H1 (cell line): ENCODE data around the gene SGCB. TPM values are rescaled to one million over a fixed set of nuclear protein-coding genes. Genes with fewer than 3 reads are reported as not detected.

Source experiments
- CTCF ChIA-PET: fragments of 300-600 bp; sonication (Branson Sonifier 250); formaldehyde crosslinking; loops from one replicate; lab custom pipeline; 2021; ENCODE audit not compliant: partially characterized antibody; lab: Charles Lee
- POLR2A ChIA-PET: fragments of 300-600 bp; sonication (Branson Sonifier 250); formaldehyde crosslinking; loops from one replicate; lab custom pipeline; 2021; ENCODE audit warnings: inconsistent platforms; ENCODE audit not compliant: partially characterized antibody; lab: Charles Lee
- DNase-seq, 2 experiments: peaks; one replicate each; pipeline versions ENCODE4 v3.0.0 to v3.0.0-alpha.2; 2010 to 2022; ENCODE audit warnings: low spot score in 2 of 2, low read depth in 1 of 2, mixed read lengths in 1 of 2
- FAIRE-seq: peaks from 2 replicates; lab custom pipeline; 2011; peaks lifted over from hg19 to GRCh38; lab: Jason Lieb, UNC
- H2AFZ ChIP-seq: 2 replicates; pipeline ENCODE4 v1.8.1; 2012; ENCODE audit warnings: low read length, inconsistent platforms
- H2AK5ac ChIP-seq: 2 replicates; pipeline ENCODE4 v1.6.1; 2013; ENCODE audit warnings: low read depth, low read length
- H2BK120ac ChIP-seq: replicated peaks from 2 replicates; pipeline ENCODE3; 2013; ENCODE audit warnings: low read depth, low read length, inconsistent platforms
- H2BK12ac ChIP-seq: 2 replicates; pipeline ENCODE4 v1.6.1; 2013; ENCODE audit warnings: low read depth, low read length
- H2BK15ac ChIP-seq: 2 replicates; pipeline ENCODE4 v1.6.1; 2013; ENCODE audit warnings: low read length
- H2BK20ac ChIP-seq: 2 replicates; pipeline ENCODE4 v1.6.1; 2013; ENCODE audit warnings: low read length
- H2BK5ac ChIP-seq: 2 replicates; pipeline ENCODE4 v1.6.1; 2013; ENCODE audit warnings: low read depth, low read length
- H3K14ac ChIP-seq: 2 replicates; pipeline ENCODE4 v1.6.1; 2013; ENCODE audit warnings: inconsistent platforms; ENCODE audit not compliant: insufficient read length
- H3K18ac ChIP-seq: 2 replicates; pipeline ENCODE4 v1.6.1; 2013; ENCODE audit warnings: low read length; ENCODE audit errors: extremely low read depth
- H3K23ac ChIP-seq: 2 replicates; pipeline ENCODE4 v1.6.1; 2013; ENCODE audit warnings: inconsistent platforms; ENCODE audit not compliant: insufficient read length
- H3K23me2 ChIP-seq: 2 replicates; pipeline ENCODE4 v1.6.1; 2013; ENCODE audit warnings: low read depth, low read length
- H3K27ac ChIP-seq: 2 replicates; pipeline ENCODE4 v1.6.1; 2011; ENCODE audit warnings: low read depth, low read length, inconsistent platforms
- H3K27me3 ChIP-seq, 4 experiments: replicated peaks in 1 of 4; 1 replicate in 1 of 4; 2 replicates in 3 of 4; pipeline versions ENCODE4 v1.6.1 to v1.8.1; 2011 to 2013; ENCODE audit warnings: low read length in 3 of 4, mild to moderate bottlenecking in 3 of 4, inconsistent platforms in 2 of 4, mixed read lengths in 2 of 4, moderate library complexity in 1 of 4; ENCODE audit not compliant: control insufficient read depth in 3 of 4, insufficient read depth in 3 of 4; ENCODE audit errors: extremely low read depth in 1 of 4
- H3K36me3 ChIP-seq, 4 experiments: 2 replicates each; pipeline versions ENCODE4 v1.6.1 to v1.8.1; 2011 to 2013; ENCODE audit warnings: mild to moderate bottlenecking in 4 of 4, low read length in 3 of 4, moderate library complexity in 2 of 4, control low read depth in 1 of 4, inconsistent platforms in 1 of 4; ENCODE audit not compliant: insufficient read depth in 4 of 4, control insufficient read depth in 2 of 4
- H3K4ac ChIP-seq: replicated peaks from 2 replicates; pipeline ENCODE3; 2013; ENCODE audit warnings: low read length, low read depth, mixed read lengths, inconsistent platforms; ENCODE audit not compliant: insufficient read length
- H3K4me1 ChIP-seq, 4 experiments: replicated peaks in 1 of 4; 1 replicate in 1 of 4; 2 replicates in 3 of 4; pipeline versions ENCODE4 v1.6.1 to v1.8.1; 2011 to 2013; ENCODE audit warnings: low read length in 3 of 4, inconsistent platforms in 2 of 4, mixed read lengths in 1 of 4; ENCODE audit not compliant: insufficient read depth in 4 of 4, control insufficient read depth in 3 of 4
- H3K4me2 ChIP-seq, 2 experiments: 2 replicates each; pipeline versions ENCODE4 v1.6.1 to v1.8.1; 2011 to 2013; ENCODE audit warnings: low read depth in 2 of 2, low read length in 2 of 2, control low read depth in 1 of 2, inconsistent platforms in 1 of 2, mild to moderate bottlenecking in 1 of 2; ENCODE audit not compliant: insufficient read depth in 1 of 2
- H3K4me3 ChIP-seq, 4 experiments: fragments of 200-600, 300-600 bp in 1 of 4; sonication (generic), shearing (Covaris generic), sonication (Bioruptor Twin) in 1 of 4; 2 replicates each; pipeline versions ENCODE4 v1.5.1 to v1.8.1; 2011 to 2016; ENCODE audit warnings: low read length in 4 of 4, low read depth in 3 of 4, control low read depth in 2 of 4, inconsistent platforms in 2 of 4, mild to moderate bottlenecking in 2 of 4, mixed read lengths in 1 of 4, moderate library complexity in 1 of 4; ENCODE audit not compliant: insufficient read depth in 2 of 4; ENCODE audit errors: extremely low read depth in 1 of 4
- H3K56ac ChIP-seq: replicated peaks from 2 replicates; pipeline ENCODE3; 2013; ENCODE audit warnings: low read depth, mild to moderate bottlenecking, mixed read lengths, low read length, inconsistent platforms; ENCODE audit not compliant: insufficient read length
- H3K79me1 ChIP-seq: 2 replicates; pipeline ENCODE4 v1.6.1; 2013; ENCODE audit warnings: low read depth, low read length, control low read depth
- H3K79me2 ChIP-seq, 2 experiments: 2 replicates each; pipeline versions ENCODE4 v1.6.1 to v1.8.1; 2012 to 2013; ENCODE audit warnings: low read length in 2 of 2, mild to moderate bottlenecking in 2 of 2, inconsistent platforms in 1 of 2; ENCODE audit not compliant: insufficient read depth in 2 of 2, control insufficient read depth in 1 of 2
- H3K9ac ChIP-seq, 4 experiments: replicated peaks in 1 of 4; 1 replicate in 1 of 4; 2 replicates in 3 of 4; pipeline versions ENCODE4 v1.6.1 to v1.8.1; 2011 to 2013; ENCODE audit warnings: low read depth in 3 of 4, low read length in 3 of 4, control low read depth in 2 of 4, mild to moderate bottlenecking in 2 of 4, moderate library complexity in 2 of 4, inconsistent platforms in 1 of 4; ENCODE audit errors: extremely low read depth in 1 of 4
- H3K9me3 ChIP-seq, 2 experiments: 2 replicates each; pipeline versions ENCODE4 v1.6.1 to v1.8.1; 2012 to 2013; ENCODE audit warnings: mild to moderate bottlenecking in 2 of 2, moderate library complexity in 2 of 2, control low read depth in 1 of 2, inconsistent platforms in 1 of 2, low read depth in 1 of 2, low read length in 1 of 2, mixed read lengths in 1 of 2; ENCODE audit not compliant: insufficient read depth in 2 of 2
- H4K20me1 ChIP-seq, 2 experiments: replicated peaks in 1 of 2; 2 replicates each; pipeline versions ENCODE3 to v1.8.1; 2011 to 2013; ENCODE audit warnings: inconsistent platforms in 2 of 2, low read length in 2 of 2, mild to moderate bottlenecking in 1 of 2; ENCODE audit not compliant: insufficient read depth in 2 of 2, control insufficient read depth in 1 of 2
- H4K5ac ChIP-seq: 2 replicates; pipeline ENCODE4 v1.6.1; 2013; ENCODE audit warnings: low read length, low read depth, mixed read lengths, inconsistent platforms; ENCODE audit not compliant: insufficient read length
- H4K8ac ChIP-seq: 2 replicates; pipeline ENCODE4 v1.8.0; 2013; ENCODE audit warnings: mild to moderate bottlenecking, moderate library complexity, low read length, inconsistent platforms; ENCODE audit not compliant: insufficient read depth; ENCODE audit errors: extremely low read depth
- H4K91ac ChIP-seq: replicated peaks from 2 replicates; pipeline ENCODE3; 2013; ENCODE audit warnings: low read length, mixed read lengths, inconsistent platforms; ENCODE audit not compliant: insufficient read length
- CHD1 ChIP-seq: IDR thresholded peaks from 2 replicates; pipeline ENCODE4 v1.6.1; 2012; ENCODE audit warnings: low read depth, low read length, improper control_type of control experiment
- EP300 ChIP-seq, 2 experiments: IDR thresholded peaks; 1 replicate in 1 of 2; 2 replicates in 1 of 2; pipeline ENCODE4 v1.6.1; 2011 to 2012; ENCODE audit warnings: low read depth in 2 of 2, low read length in 2 of 2, mild to moderate bottlenecking in 2 of 2, borderline replicate concordance in 1 of 2, inconsistent platforms in 1 of 2, moderate library complexity in 1 of 2
- FOSL1 ChIP-seq: IDR thresholded peaks from 2 replicates; pipeline ENCODE4 v1.6.1; 2011; ENCODE audit warnings: mild to moderate bottlenecking, low read depth, low read length, moderate library complexity; ENCODE audit not compliant: insufficient read depth
- GABPA ChIP-seq: IDR thresholded peaks from 2 replicates; pipeline ENCODE4 v1.6.1; 2011; ENCODE audit warnings: mild to moderate bottlenecking, low read length, moderate library complexity, borderline replicate concordance; ENCODE audit not compliant: insufficient read depth
- HDAC6 ChIP-seq: IDR thresholded peaks from one replicate; pipeline ENCODE4 v1.7.1; 2012; ENCODE audit warnings: low read depth, mild to moderate bottlenecking, inconsistent platforms, low read length, moderate library complexity
- POLR2AphosphoS5 ChIP-seq: IDR thresholded peaks from 2 replicates; pipeline ENCODE4 v1.6.1; 2011; ENCODE audit warnings: low read depth, low read length
- RAD21 ChIP-seq, 2 experiments: IDR thresholded peaks in 1 of 2; conservative IDR thresholded peaks in 1 of 2; 2 replicates each; pipeline ENCODE4 v1.6.1; 2011; ENCODE audit warnings: low read depth in 2 of 2, low read length in 2 of 2, improper control_type of control experiment in 1 of 2, inconsistent platforms in 1 of 2, mild to moderate bottlenecking in 1 of 2, moderate library complexity in 1 of 2
- SAP30 ChIP-seq: fragments of 300-600 bp; sonication (generic); IDR thresholded peaks from 2 replicates; pipeline ENCODE4 v1.7.1; 2012; ENCODE audit warnings: low read length, moderate library complexity, mild to moderate bottlenecking, inconsistent platforms; ENCODE audit not compliant: insufficient read depth, insufficient replicate concordance
- SIN3A ChIP-seq, 2 experiments: IDR thresholded peaks in 1 of 2; conservative IDR thresholded peaks in 1 of 2; 2 replicates each; pipeline ENCODE4 v1.6.1; 2011 to 2012; ENCODE audit warnings: low read length in 2 of 2, improper control_type of control experiment in 1 of 2, low read depth in 1 of 2, mild to moderate bottlenecking in 1 of 2
- SRF ChIP-seq: IDR thresholded peaks from 2 replicates; pipeline ENCODE4 v1.6.1; 2011; ENCODE audit warnings: mild to moderate bottlenecking, low read depth, low read length, moderate library complexity
- SUZ12 ChIP-seq: fragments of 200-600 bp; sonication (generic); IDR thresholded peaks from 2 replicates; pipeline ENCODE4 v1.6.1; 2012; ENCODE audit warnings: mild to moderate bottlenecking, inconsistent platforms, low read length, moderate library complexity, mixed read lengths
- TAF1 ChIP-seq: IDR thresholded peaks from 2 replicates; pipeline ENCODE4 v1.6.1; 2011; ENCODE audit warnings: mild to moderate bottlenecking, low read depth, low read length
- TEAD4 ChIP-seq: IDR thresholded peaks from 2 replicates; pipeline ENCODE4 v1.6.1; 2012; ENCODE audit warnings: low read depth, low read length, inconsistent platforms, mixed read lengths
- WGBS, 2 experiments: shearing (Covaris generic) in 1 of 2; methylation state at CpG; one replicate each; pipeline versions ENCODE4 v1.1.6 to v1.1.7; 2013 to 2015; ENCODE audit warnings: low lambda C conversion rate in 2 of 2, mixed read lengths in 2 of 2, inconsistent platforms in 1 of 2, low coverage in 1 of 2, missing lambda C conversion rate in 1 of 2; ENCODE audit not compliant: insufficient replicate concordance in 2 of 2, insufficient coverage in 1 of 2, insufficient read length in 1 of 2; ENCODE audit errors: extremely low coverage in 1 of 2, missing lambda C conversion rate in 1 of 2; 5-methylcytosine and 5-hydroxymethylcytosine counted together
- polyA plus RNA-seq, 7 experiments: library from polyadenylated mRNA; depleted of rRNA in 3 of 7; stranded (reverse) in 5 of 7; unstranded in 2 of 7; fragments of >200 nt in 5 of 7; fragments of 200-250 nt in 2 of 7; gene quantifications; 1 replicate in 5 of 7; 2 replicates in 1 of 7; 4 replicates in 1 of 7; pipeline versions ENCODE4 v1.2.1 to v1.2.3, GENCODE V29; 2011 to 2013; ENCODE audit warnings: missing spikeins in 2 of 7, mixed read lengths in 2 of 7
- total RNA-seq: library from RNA; stranded (reverse); fragmentation: NEBNext Ultra II Directional; extraction: Animal tissue kit (Norgen Biotek cat#: 25700); gene quantifications from 2 replicates; pipeline ENCODE4 v1.2.1, GENCODE V29; 2021

SGCB gene
- total and polyA plus RNA-seq, 2 of the 8 experiments (the other 6 are each of a cell fraction or from before 2014, with no cell fraction given): 6.8 to 32.2 TPM

- CTCF ChIA-PET: no interaction called here
- TF ChIP-seq SUZ12: no peak
- TF ChIP-seq TEAD4: no peak
- TF ChIP-seq HDAC6: no peak
- no peak for TF ChIP-seq POLR2AphosphoS5
- TF ChIP-seq SAP30: no peak
- no peak for TF ChIP-seq SIN3A (conservative IDR thresholded peaks at IDR 0.05 in 1 of 2, IDR thresholded peaks at IDR 0.05 in 1 of 2; ENCODE audit: low read depth in 1 of 2, low read length in 2 of 2)
- TF ChIP-seq GABPA: no peak
- TF ChIP-seq RAD21 (IDR thresholded peaks at IDR 0.05 in 1 of 2, conservative IDR thresholded peaks at IDR 0.05 in 1 of 2; ENCODE audit: low read depth in 2 of 2, low read length in 2 of 2): no peak
- TF ChIP-seq SRF: no peak
- no peak for TF ChIP-seq FOSL1
- TF ChIP-seq TAF1: no peak
- no peak for TF ChIP-seq EP300 (IDR thresholded peaks at IDR 0.05; ENCODE audit: borderline replicate concordance in 1 of 2, low read depth in 2 of 2, low read length in 2 of 2)
- TF ChIP-seq CHD1: no peak
Observed at GRCh38 chr4:52005604-52006273, 32.4 kb downstream of the SGCB start.

More at GRCh38 chr4:52005604-52006273, 32.4 kb downstream of the SGCB start:
- 96% methylated on average over 2 of the region's 2 CpGs; no CpG with 5 or more reads in 1 of the 2 experiments for WGBS, 2 experiments
- H2BK120ac ChIP-seq: no peak overlapping the region
- no peak overlapping the region for H2BK12ac ChIP-seq
- H2AFZ ChIP-seq: no peak overlapping the region
- H3K9ac ChIP-seq: no peak overlapping the region
- H3K4me3 ChIP-seq: no peak overlapping the region
- no peak overlapping the region for H3K4me2 ChIP-seq
- H2BK20ac ChIP-seq: no peak overlapping the region
- H2AK5ac ChIP-seq: no peak overlapping the region
- no peak overlapping the region for H3K56ac ChIP-seq
- H3K18ac ChIP-seq: no peak overlapping the region
- no peaks in the 10 kb centered on the region for H4K20me1 ChIP-seq
- no peaks in the 10 kb centered on the region for H3K79me1 ChIP-seq
- peaks cover 0 to 1% (median 0%) of the 10 kb centered on the region in 4 experiments; a peak in 1 of 7 replicates for H3K4me1 ChIP-seq
- no peaks in the 10 kb centered on the region for H3K9me3 ChIP-seq
- H3K4ac ChIP-seq: no peak overlapping the region
- H4K8ac ChIP-seq: no peak overlapping the region
- H3K79me2 ChIP-seq: no peaks in the 10 kb centered on the region
- no peaks in the 10 kb centered on the region for H3K36me3 ChIP-seq
- POLR2A ChIA-PET: no interaction called here
- no peaks in the 10 kb centered on the region for H3K27me3 ChIP-seq
- H3K27ac ChIP-seq: no peak overlapping the region
- FAIRE-seq: no peak
- no peaks in the 10 kb centered on the region for H3K23me2 ChIP-seq
- DNase-seq: no peak
- H4K91ac ChIP-seq: no peak overlapping the region
- no peak overlapping the region for H2BK15ac ChIP-seq
- no peak overlapping the region for H3K14ac ChIP-seq
- H2BK5ac ChIP-seq: no peak overlapping the region
- no peak overlapping the region for H3K23ac ChIP-seq
- no peak overlapping the region for H4K5ac ChIP-seq
